Activated T-cell treated with anti-CD3 and anti-CD28 coated beads, Interleukin-2, amount 50 U/mL, for 72 hours (primary cell): ENCODE data around the gene AHCYL1. TPM values are rescaled to one million over a fixed set of nuclear protein-coding genes. Genes with fewer than 3 reads are reported as not detected.

Experiments
- ATAC-seq, 2 donors: fragments of 150-1000 bp; cut with Tn5 transposase; replicated peaks in 1 of 2; 2 replicates each; pipeline ENCODE4 v1.10.0; 2021; ENCODE audit warnings: moderate library complexity in 2 of 2, mild to moderate bottlenecking in 1 of 2
- DNase-seq, 2 donors: peaks; one replicate each; pipeline ENCODE4 v3.0.0; 2021 to 2022; ENCODE audit warnings: mixed read lengths in 1 of 2
- H3K27ac Mint-ChIP-seq: one replicate; pipeline ENCODE4 v1.8.0; 2022; ENCODE audit warnings: mild to moderate bottlenecking, moderate library complexity, mixed read lengths
- H3K27me3 Mint-ChIP-seq: one replicate; pipeline ENCODE4 v1.8.0; 2022; ENCODE audit warnings: low read depth, mixed read lengths
- H3K36me3 Mint-ChIP-seq, 2 donors: one replicate each; pipeline ENCODE4 v1.8.0; 2022; ENCODE audit warnings: mixed read lengths in 2 of 2, mild to moderate bottlenecking in 1 of 2; ENCODE audit not compliant: insufficient read depth in 2 of 2
- H3K4me1 Mint-ChIP-seq: one replicate; pipeline ENCODE4 v1.8.0; 2022; ENCODE audit warnings: low read depth, mixed read lengths
- H3K4me3 Mint-ChIP-seq, 2 donors: one replicate each; pipeline ENCODE4 v1.8.0; 2022; ENCODE audit warnings: mild to moderate bottlenecking in 2 of 2, mixed read lengths in 2 of 2, moderate library complexity in 2 of 2
- H3K9me3 Mint-ChIP-seq, 2 donors: one replicate each; pipeline ENCODE4 v1.8.0; 2022; ENCODE audit warnings: mixed read lengths in 2 of 2
- total RNA-seq, 2 donors: library from RNA; stranded (reverse); gene quantifications; one replicate each; pipeline ENCODE4 v1.2.3, GENCODE V29; 2022

AHCYL1 gene
- total RNA-seq, 2 donors from 2014 or later: 87.0 to 101 TPM

- Mint-ChIP-seq H3K9me3 (no peaks in the 10 kb centered on the region), H3K4me3 (no peak overlapping the region), H3K27me3 (no peaks in the 10 kb centered on the region), H3K27ac (no peak overlapping the region), H3K4me1 (peaks cover 5% of the 10 kb centered on the region), H3K36me3 (peaks cover 4 to 22% of the 10 kb centered on the region in 2 donors)
- DNase-seq (no peak), ATAC-seq (no peak)
Measured at GRCh38 chr1:110056285-110056683, 71.7 kb downstream of the AHCYL1 start.

- Mint-ChIP-seq H3K4me1 (peaks cover 5% of the 10 kb centered on the region), H3K27ac (peak overlapping the region; percentile 29), H3K27me3 (no peaks in the 10 kb centered on the region), H3K4me3 (no peak overlapping the region), H3K9me3 (no peaks in the 10 kb centered on the region), H3K36me3 (peaks cover 4 to 22% of the 10 kb centered on the region in 2 donors)
- DNase-seq: no peak
- ATAC-seq: peak in 1 of 2 donors; percentile 24
Measured at GRCh38 chr1:110056776-110057175, 72.2 kb downstream of the AHCYL1 start.

GRCh38 chr1:110057963-110058518, 73.5 kb downstream of the AHCYL1 start:
- no peak for DNase-seq
- Mint-ChIP-seq H3K27ac (no peak overlapping the region), H3K36me3 (peaks cover 1 to 15% of the 10 kb centered on the region in 2 donors), H3K4me3 (no peak overlapping the region), H3K4me1 (peaks cover 5% of the 10 kb centered on the region), H3K9me3 (no peaks in the 10 kb centered on the region), H3K27me3 (no peaks in the 10 kb centered on the region)
- no peak for ATAC-seq

GRCh38 chr1:110058591-110058990, 74.0 kb downstream of the AHCYL1 start:
- DNase-seq (no peak), ATAC-seq (no peak)
- H3K27ac Mint-ChIP-seq: peak overlapping the region; percentile 7
- H3K4me1 Mint-ChIP-seq: peaks cover 3% of the 10 kb centered on the region
- no peaks in the 10 kb centered on the region for H3K27me3 Mint-ChIP-seq
- H3K36me3 Mint-ChIP-seq: peaks cover 1 to 11% of the 10 kb centered on the region in 2 donors
- H3K9me3 Mint-ChIP-seq: no peaks in the 10 kb centered on the region
- no peak overlapping the region for H3K4me3 Mint-ChIP-seq

- Mint-ChIP-seq H3K27ac (no peak overlapping the region), H3K36me3 (peaks cover 1 to 8% of the 10 kb centered on the region in 2 donors), H3K4me1 (no peaks in the 10 kb centered on the region), H3K4me3 (no peak overlapping the region), H3K27me3 (no peaks in the 10 kb centered on the region), H3K9me3 (no peaks in the 10 kb centered on the region)
- no peak for ATAC-seq
- no peak for DNase-seq
Measured at GRCh38 chr1:110059133-110059863, 74.7 kb downstream of the AHCYL1 start.

GRCh38 chr1:110060034-110060661, 75.6 kb downstream of the AHCYL1 start:
- Mint-ChIP-seq H3K27me3 (no peaks in the 10 kb centered on the region), H3K27ac (no peak overlapping the region), H3K36me3 (peaks cover 1 to 8% of the 10 kb centered on the region in 2 donors), H3K9me3 (no peaks in the 10 kb centered on the region), H3K4me1 (no peaks in the 10 kb centered on the region), H3K4me3 (no peak overlapping the region)
- ATAC-seq: peak; percentile 74
- peak; percentile 76 to 85 for DNase-seq

GRCh38 chr1:110060662-110061060, 76.1 kb downstream of the AHCYL1 start:
- Mint-ChIP-seq H3K4me1 (no peaks in the 10 kb centered on the region), H3K9me3 (no peaks in the 10 kb centered on the region), H3K27me3 (no peaks in the 10 kb centered on the region), H3K4me3 (no peak overlapping the region), H3K27ac (no peak overlapping the region), H3K36me3 (peaks cover 1 to 6% of the 10 kb centered on the region in 2 donors)
- no peak for ATAC-seq
- no peak for DNase-seq

GRCh38 chr1:110061341-110061740, 76.8 kb downstream of the AHCYL1 start:
- no peak for ATAC-seq
- H3K27me3 Mint-ChIP-seq: peaks cover 4% of the 10 kb centered on the region

GRCh38 chr1:110062612-110063011, 78.0 kb downstream of the AHCYL1 start:
- Mint-ChIP-seq H3K36me3 (no peaks in the 10 kb centered on the region), H3K4me3 (no peak overlapping the region), H3K27me3 (peaks cover 15% of the 10 kb centered on the region), H3K9me3 (no peaks in the 10 kb centered on the region), H3K4me1 (no peaks in the 10 kb centered on the region), H3K27ac (no peak overlapping the region)
- ATAC-seq: no peak
- DNase-seq: no peak

More at GRCh38 chr1:110061341-110061740, 76.8 kb downstream of the AHCYL1 start:
- Mint-ChIP-seq H3K4me3 (no peak overlapping the region), H3K4me1 (no peaks in the 10 kb centered on the region), H3K27ac (no peak overlapping the region), H3K9me3 (no peaks in the 10 kb centered on the region), H3K36me3 (peaks cover under 1 to 4% of the 10 kb centered on the region in 2 donors)
- DNase-seq: no peak

GRCh38 chr1:110063781-110064180, 79.2 kb downstream of the AHCYL1 start:
- Mint-ChIP-seq H3K4me1 (peaks cover 6% of the 10 kb centered on the region), H3K36me3 (no peaks in the 10 kb centered on the region), H3K9me3 (no peaks in the 10 kb centered on the region), H3K27me3 (peaks cover 25% of the 10 kb centered on the region), H3K4me3 (no peak overlapping the region), H3K27ac (no peak overlapping the region)
- ATAC-seq: no peak
- no peak for DNase-seq

GRCh38 chr1:110064576-110065337, 80.2 kb downstream of the AHCYL1 start:
- ATAC-seq: no peak
- Mint-ChIP-seq H3K9me3 (no peaks in the 10 kb centered on the region), H3K4me3 (no peak overlapping the region), H3K27me3 (peaks cover 31% of the 10 kb centered on the region), H3K27ac (no peak overlapping the region), H3K36me3 (no peaks in the 10 kb centered on the region), H3K4me1 (peaks cover 10% of the 10 kb centered on the region)
- no peak for DNase-seq

GRCh38 chr1:110065841-110066240, 81.3 kb downstream of the AHCYL1 start:
- ATAC-seq (no peak), DNase-seq (no peak)
- Mint-ChIP-seq H3K4me1 (peaks cover 13% of the 10 kb centered on the region), H3K9me3 (no peaks in the 10 kb centered on the region), H3K4me3 (no peak overlapping the region), H3K36me3 (no peaks in the 10 kb centered on the region), H3K27me3 (peaks cover 36% of the 10 kb centered on the region), H3K27ac (no peak overlapping the region)

GRCh38 chr1:110067479-110067892, 82.9 kb downstream of the AHCYL1 start:
- H3K27me3 Mint-ChIP-seq: peaks cover 52% of the 10 kb centered on the region
- peak overlapping the region; percentile 57 to 74 for H3K4me3 Mint-ChIP-seq
- H3K27ac Mint-ChIP-seq: no peak overlapping the region
- no peaks in the 10 kb centered on the region for H3K36me3 Mint-ChIP-seq
- no peaks in the 10 kb centered on the region for H3K9me3 Mint-ChIP-seq
- no peak for ATAC-seq
- DNase-seq: no peak
- H3K4me1 Mint-ChIP-seq: peaks cover 13% of the 10 kb centered on the region
